LNCaP clone FGC (cell line): ENCODE results near the gene RBM6.

Experiments used
- DNase-seq: peaks from one replicate; pipeline ENCODE4 v3.0.0-alpha.2; 2011; ENCODE audit warnings: low read depth
- H3K4me3 ChIP-seq: 2 replicates; pipeline ENCODE4 v1.5.1; 2011; ENCODE audit warnings: mild to moderate bottlenecking, low read depth, low read length, control low read depth
- CTCF ChIP-seq: IDR thresholded peaks from 2 replicates; pipeline ENCODE4 v1.5.1; 2012; ENCODE audit warnings: mild to moderate bottlenecking; ENCODE audit not compliant: control insufficient read depth, insufficient read depth; ENCODE audit errors: extremely low read depth

The RBM6 gene

DNA sequence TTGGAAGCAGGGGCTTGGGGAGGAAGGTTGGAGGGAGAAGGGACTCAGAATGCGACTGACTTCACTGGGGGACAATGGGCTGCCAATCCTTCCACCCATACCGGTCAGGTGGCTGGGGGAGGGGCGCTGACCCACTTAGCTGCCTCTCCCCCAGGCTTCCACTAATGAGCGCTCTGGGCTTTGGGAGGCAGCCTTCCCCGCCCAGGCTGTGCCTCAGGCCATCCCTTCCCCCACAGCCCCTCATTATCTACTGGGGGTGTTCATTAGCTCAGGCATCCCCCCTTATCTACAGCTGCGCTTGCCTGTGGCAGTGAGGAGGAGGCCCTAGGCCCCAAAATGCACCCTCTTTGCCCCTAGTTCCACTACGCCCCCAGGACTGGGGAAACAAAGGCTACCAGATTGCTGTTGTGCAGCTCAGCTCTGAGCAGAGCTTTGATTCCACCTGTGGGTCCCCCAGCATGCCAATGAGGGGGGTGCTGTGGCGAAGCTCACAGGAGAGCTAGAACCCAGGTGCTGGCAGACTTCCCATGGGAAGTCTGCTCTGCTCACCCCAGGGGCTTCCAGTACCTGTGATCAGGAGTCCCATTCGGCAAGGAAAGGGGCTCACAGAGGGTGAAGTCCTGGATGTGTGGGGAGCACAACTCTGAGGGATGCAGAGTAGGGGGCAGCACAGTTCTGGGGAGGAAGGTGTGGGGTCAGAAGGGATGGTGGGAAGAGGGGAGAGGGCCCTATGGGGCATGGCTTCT lies 185.8 kb downstream of the RBM6 start:
- DNase-seq: no peak

DNA sequence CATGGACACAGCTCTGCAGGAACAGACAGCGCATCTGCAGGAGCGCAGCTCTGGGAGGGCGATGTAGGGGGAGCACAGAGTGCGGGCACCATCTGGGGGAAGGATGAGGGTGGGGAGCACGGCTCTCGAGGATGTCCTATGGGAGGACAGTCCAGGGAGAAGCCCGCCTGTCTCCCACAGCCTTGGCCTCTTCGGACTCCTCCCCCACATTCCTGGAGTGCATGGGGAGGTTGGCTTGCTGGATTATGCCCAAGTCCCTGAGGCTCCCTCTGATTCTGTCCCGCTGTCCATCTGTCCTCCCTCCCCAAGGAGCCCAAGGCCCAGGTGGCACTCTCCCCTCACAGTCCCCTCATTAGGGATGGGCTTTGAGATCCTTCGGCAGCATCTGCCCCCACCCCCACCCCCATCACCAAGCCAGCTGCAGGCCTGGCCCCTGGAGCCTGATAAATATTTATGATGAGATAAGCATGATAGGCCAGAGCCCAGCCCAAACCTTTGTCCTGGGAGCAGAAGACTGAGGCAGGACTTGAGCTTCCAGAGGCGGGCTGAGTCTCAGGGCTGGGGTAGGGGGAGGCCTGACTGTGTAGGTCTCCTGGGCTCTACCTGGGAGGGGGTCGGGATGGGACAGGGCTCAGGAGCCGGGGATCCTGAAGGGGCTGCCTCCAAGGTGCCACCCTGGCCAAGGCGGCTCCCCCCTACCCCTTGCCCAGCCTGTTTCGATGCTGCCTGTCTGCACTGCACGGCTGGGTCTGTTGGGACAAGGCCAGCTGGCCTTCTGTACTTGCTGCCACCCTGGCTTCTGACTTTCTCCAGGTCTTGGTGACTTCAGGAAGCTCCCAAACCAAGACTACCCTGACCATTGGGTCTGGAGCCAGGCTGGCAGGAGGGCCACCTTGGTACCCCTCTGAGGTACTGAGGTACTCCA lies 186.6 kb downstream of the RBM6 start:
- no peak overlapping the region for H3K4me3 ChIP-seq
- DNase-seq: no peak
- no peak for TF ChIP-seq CTCF

More for the DNA sequence above, 185.8 kb downstream of the RBM6 start:
- no peak overlapping the region for H3K4me3 ChIP-seq
- TF ChIP-seq CTCF: no peak
